ENCODE results near the gene MAPK13.

Gene MAPK13

GRCh38 chr6:36160147-36160760, 29.9 kb downstream of the MAPK13 start:
- DNase-seq = no peak

- no peak for DNase-seq
Measured at GRCh38 chr6:36169023-36170007, 39.0 kb downstream of the MAPK13 start.

GRCh38 chr6:36170704-36171103, 40.4 kb downstream of the MAPK13 start:
- DNase-seq = no peak

GRCh38 chr6:36171573-36171972, 41.3 kb downstream of the MAPK13 start:
- DNase-seq = no peak

- no peak for DNase-seq
Measured at GRCh38 chr6:36177166-36177565, 46.9 kb downstream of the MAPK13 start.

GRCh38 chr6:36178544-36178943, 48.2 kb downstream of the MAPK13 start:
- DNase-seq = no peak

GRCh38 chr6:36180126-36180525, 49.8 kb downstream of the MAPK13 start:
- no peak for DNase-seq

- DNase-seq = no peak
Measured at GRCh38 chr6:36184311-36184710, 54.0 kb downstream of the MAPK13 start.

- DNase-seq = no peak
Measured at GRCh38 chr6:36186199-36186598, 55.9 kb downstream of the MAPK13 start.

GRCh38 chr6:36187446-36187845, 57.1 kb downstream of the MAPK13 start:
- no peak for DNase-seq
